Lung (tissue), 12 donors: ENCODE measurements around the gene URB2. TPM values are rescaled to one million over a fixed set of nuclear protein-coding genes. Genes with fewer than 3 reads are reported as not detected.

Source experiments
- ATAC-seq: fragments of 200-7000 bp; cut with Tn5 transposase; one replicate; pipeline ENCODE4 v1.9.1; 2020; ENCODE audit warnings: moderate number of reproducible peaks; ENCODE audit not compliant: insufficient read depth, low FRiP score
- DNase-seq, 3 donors: peaks; one replicate each; pipeline ENCODE4 v3.0.0-alpha.2; 2013 to 2017
- H3K27ac ChIP-seq, 2 donors: one replicate each; pipeline ENCODE4 v1.5.1; 2013; ENCODE audit warnings: mild to moderate bottlenecking in 2 of 2, moderate library complexity in 2 of 2, control low read depth in 1 of 2, inconsistent platforms in 1 of 2, low read depth in 1 of 2, low read length in 1 of 2
- H3K27me3 ChIP-seq, 3 donors: one replicate each; pipeline ENCODE4 v1.5.1; 2013; ENCODE audit warnings: low read length in 2 of 3; ENCODE audit not compliant: control insufficient read depth in 3 of 3, insufficient read depth in 3 of 3
- H3K36me3 ChIP-seq, 4 donors: one replicate each; pipeline ENCODE4 v1.5.1; 2013; ENCODE audit warnings: low read length in 4 of 4, mild to moderate bottlenecking in 1 of 4, moderate library complexity in 1 of 4; ENCODE audit not compliant: control insufficient read depth in 4 of 4, insufficient read depth in 4 of 4
- H3K4me1 ChIP-seq, 5 donors: one replicate each; pipeline ENCODE4 v1.5.1; 2013; ENCODE audit warnings: low read length in 5 of 5, mild to moderate bottlenecking in 2 of 5, moderate library complexity in 1 of 5; ENCODE audit not compliant: control insufficient read depth in 5 of 5, insufficient read depth in 5 of 5
- H3K4me3 ChIP-seq: one replicate; pipeline ENCODE4 v1.5.1; 2013; ENCODE audit warnings: mild to moderate bottlenecking, control low read depth, moderate library complexity
- H3K9ac ChIP-seq, 2 donors: one replicate each; pipeline ENCODE4 v1.5.1; 2013; ENCODE audit warnings: low read length in 2 of 2, control low read depth in 1 of 2; ENCODE audit not compliant: insufficient read depth in 1 of 2
- H3K9me3 ChIP-seq, 4 donors: one replicate each; pipeline ENCODE4 v1.5.1; 2013; ENCODE audit warnings: low read length in 3 of 4, mild to moderate bottlenecking in 1 of 4, moderate library complexity in 1 of 4; ENCODE audit not compliant: control insufficient read depth in 4 of 4, insufficient read depth in 3 of 4
- WGBS, 2 donors: extraction: QIAGEN DNeasy Blood & Tissue Kit; methylation state at CpG; one replicate each; pipeline ENCODE4 v1.1.7; 2013; 5-methylcytosine and 5-hydroxymethylcytosine counted together
- polyA plus RNA-seq, 2 donors: library from polyadenylated mRNA; stranded (reverse); fragments of 200-250 nt; gene quantifications; one replicate each; pipeline ENCODE4 v1.2.1, GENCODE V29; 2013
- total RNA-seq, 2 donors: library from RNA; depleted of rRNA in 1 of 2; stranded (reverse); fragments of >200 nt in 1 of 2; gene quantifications; one replicate each; pipeline ENCODE4 v1.2.1, GENCODE V29; 2014 to 2021
- TF ChIP-seq, protein P1 (sequence below): IDR thresholded peaks from 2 replicates; pipeline ENCODE4 v1.5.1; 2012; ENCODE audit warnings: mild to moderate bottlenecking; ENCODE audit errors: control extremely low read depth, extremely low read depth
- donor health status: control.
- donor health status: control.
- donor health status: Bipolar disorder and iron deficiency.
- donor health status: healthy.
- donor health status: DM: yes; HTN: yes; CAD: no.

Gene URB2
- total and polyA plus RNA-seq, 4 donors = 2.6 to 10.9 (median 6.1) TPM

DNA sequence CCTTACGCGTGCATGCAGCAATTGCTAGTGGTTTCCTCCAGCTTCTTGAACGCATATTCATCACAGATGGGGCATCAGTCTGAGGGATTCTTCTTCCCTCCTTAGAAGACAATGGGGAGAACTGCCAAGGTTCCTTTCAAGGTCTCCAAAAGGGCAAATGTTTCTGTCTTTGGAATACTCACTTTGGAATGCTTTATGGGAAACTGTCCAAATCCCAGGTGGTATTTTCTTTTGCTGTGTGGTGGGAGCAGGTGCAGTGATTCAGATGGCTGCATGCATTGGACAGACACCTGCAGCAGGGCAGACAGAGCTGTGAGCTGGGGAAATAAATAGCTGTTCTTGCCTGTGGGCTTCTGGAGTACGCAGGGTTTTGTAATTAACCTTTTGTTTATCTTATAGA lies 40.5 kb downstream of the URB2 start:
- ATAC-seq = no peak
- Histone ChIP-seq H3K27me3 (no peaks in the 10 kb centered on the region), H3K27ac (no peak overlapping the region), H3K4me1 (peaks cover 0 to 10% (median 0%) of the 10 kb centered on the region in 5 donors), H3K9me3 (no peaks in the 10 kb centered on the region), H3K4me3 (no peak overlapping the region), H3K36me3 (peaks cover 0 to 2% (median 0%) of the 10 kb centered on the region in 4 donors), H3K9ac (no peak overlapping the region)
- TF ChIP-seq, protein P1, sequence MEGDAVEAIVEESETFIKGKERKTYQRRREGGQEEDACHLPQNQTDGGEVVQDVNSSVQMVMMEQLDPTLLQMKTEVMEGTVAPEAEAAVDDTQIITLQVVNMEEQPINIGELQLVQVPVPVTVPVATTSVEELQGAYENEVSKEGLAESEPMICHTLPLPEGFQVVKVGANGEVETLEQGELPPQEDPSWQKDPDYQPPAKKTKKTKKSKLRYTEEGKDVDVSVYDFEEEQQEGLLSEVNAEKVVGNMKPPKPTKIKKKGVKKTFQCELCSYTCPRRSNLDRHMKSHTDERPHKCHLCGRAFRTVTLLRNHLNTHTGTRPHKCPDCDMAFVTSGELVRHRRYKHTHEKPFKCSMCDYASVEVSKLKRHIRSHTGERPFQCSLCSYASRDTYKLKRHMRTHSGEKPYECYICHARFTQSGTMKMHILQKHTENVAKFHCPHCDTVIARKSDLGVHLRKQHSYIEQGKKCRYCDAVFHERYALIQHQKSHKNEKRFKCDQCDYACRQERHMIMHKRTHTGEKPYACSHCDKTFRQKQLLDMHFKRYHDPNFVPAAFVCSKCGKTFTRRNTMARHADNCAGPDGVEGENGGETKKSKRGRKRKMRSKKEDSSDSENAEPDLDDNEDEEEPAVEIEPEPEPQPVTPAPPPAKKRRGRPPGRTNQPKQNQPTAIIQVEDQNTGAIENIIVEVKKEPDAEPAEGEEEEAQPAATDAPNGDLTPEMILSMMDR = no peak
- 90% methylated on average over 4 of the region's 4 CpGs for WGBS, 2 donors
- DNase-seq = no peak

DNA sequence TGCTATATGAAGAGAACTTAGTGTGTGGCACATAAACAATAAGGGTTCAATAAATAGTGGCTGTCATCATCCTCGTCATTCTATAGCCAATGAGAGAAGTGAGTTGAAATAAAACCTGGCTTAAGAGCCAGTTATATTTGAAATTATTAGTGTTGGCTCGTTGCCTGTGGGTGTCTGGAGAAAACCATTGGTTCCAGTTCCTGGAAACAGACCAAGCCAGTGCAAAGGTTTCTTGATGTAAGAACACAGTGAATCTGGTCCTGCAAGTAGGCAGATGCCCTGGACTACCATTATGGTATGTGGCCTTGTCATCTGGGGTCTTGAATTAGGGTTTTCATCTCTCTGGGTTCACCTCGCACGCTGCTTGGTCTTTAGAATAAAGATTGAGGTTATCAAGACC lies 43.3 kb downstream of the URB2 start:
- peaks cover 0 to under 1% (median 0%) of the 10 kb centered on the region in 5 donors for H3K4me1 ChIP-seq
- H3K4me3 ChIP-seq = no peak overlapping the region
- H3K27ac ChIP-seq = no peak overlapping the region
- H3K9me3 ChIP-seq = no peaks in the 10 kb centered on the region
- ATAC-seq (no peak), DNase-seq (no peak)
- H3K27me3 ChIP-seq = no peaks in the 10 kb centered on the region
- TF ChIP-seq, protein P1 = no peak
- 89 to 92% methylated on average over 4 of the region's 4 CpGs for WGBS, 2 donors
- H3K36me3 ChIP-seq = no peaks in the 10 kb centered on the region
- no peak overlapping the region for H3K9ac ChIP-seq

- DNase-seq = no peak
- Histone ChIP-seq H3K9me3 (no peaks in the 10 kb centered on the region), H3K27ac (no peak overlapping the region), H3K27me3 (no peaks in the 10 kb centered on the region), H3K9ac (no peak overlapping the region), H3K4me3 (no peak overlapping the region), H3K4me1 (no peaks in the 10 kb centered on the region), H3K36me3 (no peaks in the 10 kb centered on the region)
- WGBS, 2 donors = 77 to 80% methylated on average over 5 of the region's 5 CpGs
- TF ChIP-seq, protein P1 = no peak
- no peak for ATAC-seq
Measured at GRCh38 chr1:229671310-229671709, 45.3 kb downstream of the URB2 start.

GRCh38 chr1:229672246-229672645 lies 46.2 kb downstream of the URB2 start:
- Histone ChIP-seq H3K4me1 (no peaks in the 10 kb centered on the region), H3K27ac (no peak overlapping the region), H3K36me3 (no peaks in the 10 kb centered on the region), H3K27me3 (no peaks in the 10 kb centered on the region), H3K9me3 (no peaks in the 10 kb centered on the region), H3K4me3 (no peak overlapping the region), H3K9ac (no peak overlapping the region)
- WGBS, 2 donors = 90 to 93% methylated on average over 2 of the region's 2 CpGs
- DNase-seq (no peak), ATAC-seq (no peak)
- TF ChIP-seq, protein P1 = no peak
